ENCODE measurements around the gene NVL.

Gene NVL

GRCh38 chr1:224216382-224216781 lies 113.6 kb downstream of the NVL start:
- Histone ChIP-seq H3K9ac (ENCODE audit: low read length) (no peak overlapping the region), H3K9me3 (ENCODE audit: low read length) (no peaks in the 10 kb centered on the region), H3K4me2 (ENCODE audit: low read length) (no peak overlapping the region), H2AFZ (ENCODE audit: low read length) (no peak overlapping the region), H4K20me1 (ENCODE audit: insufficient read depth, low read length) (no peaks in the 10 kb centered on the region), H3K9me2 (ENCODE audit: low read depth, low read length) (no peaks in the 10 kb centered on the region), H3F3A (ENCODE audit: insufficient read depth, low read length) (no peaks in the 10 kb centered on the region), H3K4me1 (ENCODE audit: insufficient read depth, low read length, severe bottlenecking) (peaks cover 2% of the 10 kb centered on the region), H3K79me2 (ENCODE audit: insufficient read depth, low read length) (no peaks in the 10 kb centered on the region), H3K36me3 (ENCODE audit: insufficient read depth, low read length) (no peaks in the 10 kb centered on the region), H3K27me3 (ENCODE audit: insufficient read depth, low read length) (no peaks in the 10 kb centered on the region), H3K4me3 (ENCODE audit: low read depth, low read length, poor library complexity, severe bottlenecking) (no peak overlapping the region), H3K27ac (ENCODE audit: low read depth, low read length, poor library complexity, severe bottlenecking) (no peak overlapping the region)
- no peak for TF ChIP-seq EZH2 (IDR thresholded peaks at IDR 0.05; ENCODE audit: borderline replicate concordance, low read length)
- TF ChIP-seq, protein P1, sequence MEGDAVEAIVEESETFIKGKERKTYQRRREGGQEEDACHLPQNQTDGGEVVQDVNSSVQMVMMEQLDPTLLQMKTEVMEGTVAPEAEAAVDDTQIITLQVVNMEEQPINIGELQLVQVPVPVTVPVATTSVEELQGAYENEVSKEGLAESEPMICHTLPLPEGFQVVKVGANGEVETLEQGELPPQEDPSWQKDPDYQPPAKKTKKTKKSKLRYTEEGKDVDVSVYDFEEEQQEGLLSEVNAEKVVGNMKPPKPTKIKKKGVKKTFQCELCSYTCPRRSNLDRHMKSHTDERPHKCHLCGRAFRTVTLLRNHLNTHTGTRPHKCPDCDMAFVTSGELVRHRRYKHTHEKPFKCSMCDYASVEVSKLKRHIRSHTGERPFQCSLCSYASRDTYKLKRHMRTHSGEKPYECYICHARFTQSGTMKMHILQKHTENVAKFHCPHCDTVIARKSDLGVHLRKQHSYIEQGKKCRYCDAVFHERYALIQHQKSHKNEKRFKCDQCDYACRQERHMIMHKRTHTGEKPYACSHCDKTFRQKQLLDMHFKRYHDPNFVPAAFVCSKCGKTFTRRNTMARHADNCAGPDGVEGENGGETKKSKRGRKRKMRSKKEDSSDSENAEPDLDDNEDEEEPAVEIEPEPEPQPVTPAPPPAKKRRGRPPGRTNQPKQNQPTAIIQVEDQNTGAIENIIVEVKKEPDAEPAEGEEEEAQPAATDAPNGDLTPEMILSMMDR (IDR thresholded peaks at IDR 0.05; ENCODE audit: low read length), result no peak

DNA sequence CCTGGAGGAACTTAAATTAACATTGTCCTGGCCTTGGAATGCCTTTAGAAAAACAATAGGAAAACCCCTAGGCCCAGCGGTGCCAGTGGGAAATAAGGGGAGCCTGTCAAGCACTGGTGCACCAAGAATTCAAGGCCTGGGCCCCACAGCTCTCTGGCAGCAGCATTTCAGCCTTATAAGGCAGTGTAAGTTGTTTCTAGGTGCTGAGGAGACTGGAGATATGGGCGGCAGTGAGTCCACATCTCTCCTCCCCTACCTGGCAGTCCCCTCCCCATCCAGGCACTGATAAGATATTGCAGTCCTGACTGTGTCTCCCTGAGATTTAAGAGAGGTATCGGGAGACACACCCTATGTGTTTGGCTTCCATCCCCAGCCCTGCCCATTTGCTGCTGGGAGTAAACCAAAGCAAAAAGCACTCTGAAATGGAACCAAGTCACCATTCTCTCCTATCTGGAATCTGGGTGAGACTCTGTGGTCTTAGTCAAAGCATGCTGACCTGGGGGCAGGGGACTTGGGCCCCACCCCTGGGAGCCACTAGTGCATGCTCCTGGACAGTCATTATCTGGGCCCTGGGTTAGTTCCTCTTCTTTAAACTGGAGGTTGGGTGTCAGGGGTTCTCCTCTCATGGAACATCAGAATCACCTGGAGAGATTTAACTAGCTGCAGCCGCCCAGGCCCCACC lies 116.4 kb downstream of the NVL start:
- no peak overlapping the region for H3K9ac ChIP-seq (ENCODE audit: low read length)

GRCh38 chr1:224212618-224213061 lies 117.3 kb downstream of the NVL start:
- H3F3A ChIP-seq (ENCODE audit: insufficient read depth, low read length), result no peaks in the 10 kb centered on the region
- H3K36me3 ChIP-seq (ENCODE audit: insufficient read depth, low read length), result no peaks in the 10 kb centered on the region
- H3K27ac ChIP-seq (ENCODE audit: low read depth, low read length, poor library complexity, severe bottlenecking), result no peak overlapping the region
- H3K4me1 ChIP-seq (ENCODE audit: insufficient read depth, low read length, severe bottlenecking), result peaks cover 12% of the 10 kb centered on the region
- no peak overlapping the region for H3K4me3 ChIP-seq (ENCODE audit: low read depth, low read length, poor library complexity, severe bottlenecking)
- H3K9me2 ChIP-seq (ENCODE audit: low read depth, low read length), result no peaks in the 10 kb centered on the region
- no peaks in the 10 kb centered on the region for H3K9me3 ChIP-seq (ENCODE audit: low read length)
- no peak overlapping the region for H2AFZ ChIP-seq (ENCODE audit: low read length)
- no peaks in the 10 kb centered on the region for H3K79me2 ChIP-seq (ENCODE audit: insufficient read depth, low read length)
- H3K27me3 ChIP-seq (ENCODE audit: insufficient read depth, low read length), result no peaks in the 10 kb centered on the region
- H4K20me1 ChIP-seq (ENCODE audit: insufficient read depth, low read length), result no peaks in the 10 kb centered on the region
- no peak overlapping the region for H3K4me2 ChIP-seq (ENCODE audit: low read length)
- H3K9ac ChIP-seq (ENCODE audit: low read length), result no peak overlapping the region
- TF ChIP-seq, protein P1 (IDR thresholded peaks at IDR 0.05; ENCODE audit: low read length), result no peak
- no peak for TF ChIP-seq EZH2 (IDR thresholded peaks at IDR 0.05; ENCODE audit: borderline replicate concordance, low read length)

More for the DNA sequence above, 116.4 kb downstream of the NVL start:
- Histone ChIP-seq H3K9me2 (ENCODE audit: low read depth, low read length) (no peaks in the 10 kb centered on the region), H3K36me3 (ENCODE audit: insufficient read depth, low read length) (no peaks in the 10 kb centered on the region), H3K79me2 (ENCODE audit: insufficient read depth, low read length) (no peaks in the 10 kb centered on the region), H2AFZ (ENCODE audit: low read length) (no peak overlapping the region), H3F3A (ENCODE audit: insufficient read depth, low read length) (no peaks in the 10 kb centered on the region), H4K20me1 (ENCODE audit: insufficient read depth, low read length) (no peaks in the 10 kb centered on the region), H3K9me3 (ENCODE audit: low read length) (no peaks in the 10 kb centered on the region), H3K27me3 (ENCODE audit: insufficient read depth, low read length) (no peaks in the 10 kb centered on the region), H3K27ac (ENCODE audit: low read depth, low read length, poor library complexity, severe bottlenecking) (no peak overlapping the region), H3K4me1 (ENCODE audit: insufficient read depth, low read length, severe bottlenecking) (peaks cover 12% of the 10 kb centered on the region), H3K4me2 (ENCODE audit: low read length) (no peak overlapping the region), H3K4me3 (ENCODE audit: low read depth, low read length, poor library complexity, severe bottlenecking) (no peak overlapping the region)
- TF ChIP-seq, protein P1 (IDR thresholded peaks at IDR 0.05; ENCODE audit: low read length), result no peak
- TF ChIP-seq EZH2 (IDR thresholded peaks at IDR 0.05; ENCODE audit: borderline replicate concordance, low read length), result no peak

Data from OCI-LY1 (cell line).